Left ventricle myocardium superior (tissue), 1 donor: ENCODE data around the gene TMEM255B. TPM values are rescaled to one million over a fixed set of nuclear protein-coding genes. Genes with fewer than 3 reads are reported as not detected.

ENCODE experiments used
- ATAC-seq: fragments of 200-7000 bp; cut with Tn5 transposase; one replicate; pipeline ENCODE4 v1.9.1; 2020; ENCODE audit warnings: mild to moderate bottlenecking, moderate library complexity
- DNase-seq: peaks from one replicate; pipeline ENCODE4 v3.0.0-alpha.2; 2020
- intact Hi-C: fragments of 100-400 bp; cut with micrococcal nuclease; formaldehyde crosslinking; loops from one replicate; pipeline ENCODE4 v1.11.0; 2022
- total RNA-seq: library from RNA; stranded (reverse); fragmentation: NEBNext Ultra II Directional; extraction: Animal tissue kit (Norgen Biotek cat#: 25700); gene quantifications from one replicate; pipeline ENCODE4 v1.2.1, GENCODE V29; 2021
- donor health status: DM: no; HTN: yes; CAD: no; lungs with severe emphysema.

TMEM255B gene
- total RNA-seq, 1 donor from 2014 or later: 12.1 TPM

DNA sequence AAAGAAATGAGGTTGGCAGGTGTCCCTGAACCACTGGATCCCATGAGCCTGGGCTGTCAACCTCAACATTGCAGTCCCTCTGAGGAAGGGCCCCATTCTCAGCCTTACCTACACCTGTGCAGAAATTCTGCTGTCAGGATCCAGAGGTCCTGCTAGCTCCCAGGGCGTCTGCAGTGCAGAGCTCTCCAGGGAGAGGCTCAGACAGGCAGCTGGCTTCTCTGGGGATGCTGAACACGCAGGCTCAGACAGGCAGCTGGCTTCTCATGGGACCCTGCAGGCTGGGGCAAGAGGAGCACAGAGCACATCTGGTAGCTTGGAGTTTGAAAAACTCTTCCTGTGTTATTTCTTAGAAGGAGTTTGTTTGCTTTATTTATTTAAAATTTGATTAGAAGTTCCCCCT is 50.9 kb downstream of the TMEM255B start:
- intact Hi-C loops: no loop called here
- DNase-seq (no peak), ATAC-seq (no peak)

GRCh38 chr13:113810640-113811039 is 51.6 kb downstream of the TMEM255B start:
- intact Hi-C loops: no loop called here
- DNase-seq (no peak), ATAC-seq (no peak)

GRCh38 chr13:113811081-113811928 is 52.3 kb downstream of the TMEM255B start:
- DNase-seq (no peak), ATAC-seq (no peak)
- intact Hi-C loops: no loop called here

DNA sequence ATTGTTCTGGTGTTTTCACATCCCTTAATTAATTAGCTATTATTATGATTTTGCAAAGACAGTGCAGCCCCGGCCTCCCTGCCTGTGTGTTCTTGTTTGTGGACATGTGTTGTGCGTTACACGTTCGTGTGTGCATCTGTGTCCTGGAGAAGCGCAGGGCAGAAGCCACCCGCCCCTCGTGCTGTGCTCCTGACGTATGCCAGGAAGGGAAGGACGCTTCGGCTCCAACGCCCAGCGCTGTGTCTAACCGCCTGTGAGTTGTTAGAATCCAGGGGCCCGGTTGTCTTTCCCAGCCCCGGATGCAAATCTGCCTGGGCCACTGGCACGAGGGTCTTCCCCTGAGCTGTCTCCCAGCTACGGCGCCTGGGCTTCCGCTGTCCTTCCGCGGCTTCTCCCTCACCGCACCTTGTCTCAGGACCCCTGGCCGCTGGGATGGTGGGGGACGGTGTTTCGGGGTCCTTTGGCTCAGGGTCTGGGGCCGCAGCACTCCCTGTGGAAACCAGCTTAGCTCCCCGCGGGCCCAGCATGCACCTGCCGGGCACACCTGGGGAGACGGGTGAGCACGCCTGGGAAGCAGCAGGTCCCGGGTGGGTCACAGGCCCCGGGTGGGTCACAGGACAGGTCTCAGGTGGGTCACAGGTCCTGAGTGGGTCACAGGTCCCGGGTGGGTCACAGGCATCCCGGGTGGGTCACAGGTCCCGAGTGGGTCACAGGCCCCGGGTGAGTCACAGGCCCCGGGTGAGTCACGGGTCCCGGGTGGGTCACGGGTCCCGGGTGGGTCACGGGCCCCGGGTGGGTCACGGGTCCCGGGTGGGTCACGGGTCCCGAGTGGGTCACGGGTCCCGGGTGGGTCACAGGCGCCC is 53.4 kb downstream of the TMEM255B start:
- DNase-seq (no peak), ATAC-seq (no peak)
- intact Hi-C loops: no loop called here

GRCh38 chr13:113813070-113813748 is 54.2 kb downstream of the TMEM255B start:
- intact Hi-C loops: no loop called here
- DNase-seq (no peak), ATAC-seq (no peak)

DNA sequence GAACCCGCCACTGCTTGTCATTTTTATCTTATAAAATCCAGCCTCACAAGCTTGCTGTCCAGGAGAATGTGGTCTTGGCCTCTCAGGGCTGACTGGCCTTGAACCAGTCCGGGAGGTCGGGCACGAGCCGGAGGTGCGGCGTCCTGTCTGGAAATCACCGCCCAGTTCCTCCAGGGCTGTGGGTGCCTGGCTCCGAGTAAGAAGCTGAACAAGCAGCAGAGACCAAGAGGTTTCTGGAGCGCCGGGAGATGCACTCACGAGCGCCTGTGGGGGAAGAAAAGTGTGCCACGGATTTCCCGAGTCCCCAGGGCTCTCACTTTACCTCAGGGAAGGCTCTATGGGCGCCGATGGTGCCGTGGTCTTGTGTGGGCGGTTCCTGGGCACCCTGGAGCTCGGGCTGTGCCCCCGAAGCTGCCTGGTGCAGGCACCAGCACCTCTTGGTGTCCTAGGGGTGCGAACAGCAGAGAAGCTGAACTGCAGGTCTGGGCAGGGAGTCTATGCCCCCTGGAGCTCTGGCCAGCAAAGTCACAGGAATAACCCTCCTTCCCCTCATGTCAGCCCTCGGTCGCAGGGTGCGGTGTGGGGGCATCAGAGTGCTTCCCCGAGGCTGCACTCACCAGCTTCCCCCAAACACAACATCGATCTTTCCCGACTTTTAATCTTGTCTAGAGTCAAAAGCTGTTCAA is 54.9 kb downstream of the TMEM255B start:
- intact Hi-C loops: no loop called here
- ATAC-seq (no peak), DNase-seq (no peak)

GRCh38 chr13:113814435-113814821 is 55.4 kb downstream of the TMEM255B start:
- ATAC-seq (no peak), DNase-seq (no peak)
- intact Hi-C loops: no loop called here

DNA sequence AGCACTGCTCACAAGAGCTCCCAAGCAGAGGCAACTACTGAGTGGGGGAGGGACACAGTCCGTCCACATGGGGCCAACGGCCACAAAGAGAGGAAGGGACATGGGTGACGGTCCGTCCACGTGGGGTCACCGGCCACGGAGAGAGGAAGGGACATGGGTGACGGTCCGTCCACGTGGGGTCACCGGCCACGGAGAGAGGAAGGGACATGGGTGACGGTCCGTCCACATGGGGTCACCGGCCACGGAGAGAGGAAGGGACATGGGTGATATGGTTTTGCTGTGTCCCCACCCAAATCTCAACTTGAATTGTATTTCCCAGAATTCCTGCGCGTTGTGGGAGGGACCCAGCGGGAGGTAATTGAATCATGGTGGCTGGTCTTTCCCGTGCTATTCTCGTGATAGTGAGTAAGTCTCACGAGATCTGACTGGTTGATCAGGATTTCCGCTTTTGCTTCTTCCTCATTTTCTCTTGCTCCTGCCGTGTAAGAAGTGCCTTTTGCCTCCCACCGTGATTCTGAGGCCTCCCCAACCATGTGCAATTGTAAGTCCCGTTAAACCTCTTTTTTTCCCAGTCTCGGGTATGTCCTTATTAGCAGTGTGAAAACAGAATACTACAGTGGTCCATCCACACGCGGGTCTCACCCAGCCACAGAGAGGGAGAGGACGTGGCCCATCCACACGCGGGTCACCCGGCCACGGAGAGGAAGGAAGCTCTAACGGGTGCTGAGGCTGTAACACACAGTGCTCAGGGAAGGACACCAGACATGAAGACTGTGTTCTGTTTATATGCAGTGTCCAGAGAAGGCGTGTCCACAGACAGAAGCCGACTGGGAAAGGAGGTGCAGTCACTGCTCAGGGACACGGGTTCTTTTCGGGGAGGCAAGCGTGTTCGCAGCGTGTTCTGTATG is 56.4 kb downstream of the TMEM255B start:
- ATAC-seq (no peak), DNase-seq (no peak)

DNA sequence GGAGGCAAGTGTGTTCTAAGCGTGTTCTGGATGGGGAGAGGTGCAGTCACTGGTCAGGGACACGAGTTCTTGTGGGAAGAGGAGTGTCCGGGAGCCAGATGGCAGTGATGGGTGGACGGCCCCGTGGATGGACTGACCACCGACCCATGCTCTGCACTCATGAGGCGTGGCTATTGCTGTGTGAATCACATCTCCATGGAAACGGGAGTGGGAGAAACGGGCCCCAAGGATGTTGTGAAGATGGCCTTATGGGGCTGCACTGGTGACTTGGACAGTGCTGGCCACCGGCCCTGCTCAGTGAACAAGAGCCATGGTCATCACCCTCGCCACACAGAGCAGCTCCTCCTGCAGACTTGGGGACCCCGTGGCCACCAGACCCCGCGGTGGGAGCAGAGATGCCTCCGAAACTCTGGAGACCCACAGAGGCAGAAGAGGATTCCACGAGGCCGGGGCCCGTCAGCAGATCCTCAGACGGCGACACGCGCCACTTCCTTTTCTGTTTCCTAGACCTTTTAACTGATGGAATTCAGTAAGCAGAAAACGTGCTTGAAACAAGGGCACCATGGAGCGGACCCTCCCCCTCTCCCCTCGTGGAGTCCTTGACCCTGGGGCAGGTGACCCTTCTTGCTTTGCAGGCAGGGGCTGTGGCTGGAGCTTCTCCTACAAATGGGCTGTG is 57.4 kb downstream of the TMEM255B start:
- intact Hi-C loops: no loop called here
- DNase-seq (no peak), ATAC-seq (no peak)

More for the DNA sequence above, 56.4 kb downstream of the TMEM255B start:
- intact Hi-C loops: no loop called here

DNA sequence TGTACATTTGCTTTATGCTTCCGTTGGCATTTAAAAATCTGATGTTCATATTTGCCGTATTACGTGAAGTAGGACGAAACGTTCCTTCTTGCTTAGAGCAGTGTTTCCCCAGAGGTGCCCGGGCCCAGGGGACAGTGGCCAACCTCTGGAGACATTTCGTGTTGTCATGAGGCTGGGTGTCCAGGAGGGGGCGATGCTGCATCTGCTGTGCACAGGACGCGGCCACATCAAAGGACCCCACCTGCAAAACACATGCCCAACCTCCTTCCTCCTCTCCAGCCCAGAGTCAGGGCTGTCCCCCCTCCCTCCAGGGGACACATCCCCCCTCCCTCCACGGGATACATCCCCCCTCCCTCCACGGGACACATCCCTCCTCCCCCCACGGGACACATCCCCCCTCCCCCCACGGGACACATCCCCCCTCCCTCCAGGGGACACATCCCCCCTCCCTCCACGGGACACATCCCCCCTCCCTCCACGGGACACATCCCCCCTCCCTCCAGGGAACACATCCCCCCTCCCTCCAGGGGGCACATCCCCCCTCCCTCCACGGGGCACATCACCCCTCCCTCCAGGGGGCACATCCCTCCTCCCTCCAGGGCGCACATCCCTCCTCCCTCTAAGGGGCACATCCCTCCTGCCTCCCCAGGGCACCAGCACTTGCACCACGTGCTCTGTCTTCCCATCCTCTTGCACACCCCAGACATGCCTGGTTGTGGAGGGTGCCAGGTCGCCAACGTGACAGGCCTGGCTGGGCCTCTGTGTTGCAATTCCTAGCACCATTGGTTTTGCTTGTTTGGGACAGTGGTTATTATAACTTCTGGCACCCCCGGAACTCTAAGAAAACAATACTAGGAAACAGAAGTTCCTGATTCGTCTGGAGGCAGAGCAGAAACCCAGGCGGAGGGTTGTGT is 58.2 kb downstream of the TMEM255B start:
- intact Hi-C loops: no loop called here
- ATAC-seq: peak; percentile 52
- peak; percentile 92 for DNase-seq

DNA sequence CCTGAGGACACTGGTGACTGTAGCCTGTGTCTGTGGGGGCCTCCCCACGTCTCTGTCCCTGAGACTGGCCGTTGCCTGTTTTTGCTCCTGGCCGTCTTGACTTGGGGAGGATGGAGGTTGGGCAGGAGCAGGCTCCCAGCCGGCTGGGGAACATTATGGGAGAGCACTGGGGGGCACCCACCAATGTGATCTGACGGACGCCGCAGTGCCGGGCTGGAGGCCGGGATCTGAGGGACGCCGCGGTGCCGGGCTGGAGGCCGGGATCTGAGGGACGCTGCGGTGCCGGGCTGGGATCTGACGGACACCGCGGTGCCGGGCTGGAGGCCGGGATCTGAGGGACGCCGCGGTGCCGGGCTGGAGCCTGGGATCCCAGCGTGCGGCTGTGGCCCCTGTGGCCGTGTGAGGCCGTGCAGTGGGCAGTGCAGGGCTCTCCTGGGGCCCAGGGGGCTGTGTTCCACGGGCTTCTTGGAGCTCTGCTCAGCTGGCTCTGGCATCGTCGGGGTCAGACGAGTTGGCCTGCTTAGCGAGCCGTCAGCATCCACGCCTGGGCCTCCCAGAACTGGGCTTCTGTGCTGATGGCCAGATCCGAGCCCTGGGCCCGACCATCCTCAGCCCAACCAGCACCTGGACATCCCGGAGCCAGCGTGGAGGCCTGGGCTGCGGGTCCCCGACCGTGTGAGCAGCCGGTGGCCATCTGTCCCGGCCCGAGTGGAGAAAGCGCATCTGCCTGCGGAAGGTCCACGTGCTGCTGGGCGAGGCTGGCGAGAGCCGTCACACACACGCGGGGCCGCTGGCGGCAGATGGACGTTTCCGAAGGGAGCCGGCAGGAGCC is 59.0 kb downstream of the TMEM255B start:
- DNase-seq (no peak), ATAC-seq (no peak)
- intact Hi-C loops: no loop called here

DNA sequence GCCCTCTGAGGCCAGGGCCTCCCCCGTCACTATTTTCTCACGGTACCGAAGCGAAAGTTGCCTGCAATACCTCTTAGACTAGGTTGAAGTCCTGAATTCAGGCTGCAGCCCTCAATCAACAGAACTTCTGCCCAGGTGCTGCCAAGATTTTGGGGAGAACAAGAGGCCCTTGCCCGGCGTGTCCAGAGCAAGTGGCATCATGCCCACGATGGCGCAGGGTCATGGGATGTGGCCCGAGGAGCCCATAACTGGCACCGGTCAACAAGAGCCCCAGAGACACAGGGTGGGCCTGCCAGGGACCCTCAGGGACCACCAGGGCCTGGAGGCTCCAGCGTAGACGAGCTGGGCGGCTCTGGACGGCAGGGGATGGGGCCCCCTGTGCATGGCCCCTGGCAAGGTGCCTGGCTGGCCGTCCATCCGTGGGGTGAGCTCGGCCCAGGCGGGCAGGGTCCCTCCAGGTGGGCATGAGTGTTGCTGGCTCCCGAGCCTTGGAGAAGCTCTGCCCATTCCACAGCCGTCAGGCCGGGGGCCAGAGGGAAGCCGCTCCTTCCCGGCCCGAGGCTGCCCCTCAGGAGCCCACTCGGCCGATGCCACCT is 59.8 kb downstream of the TMEM255B start:
- DNase-seq (no peak), ATAC-seq (no peak)
- intact Hi-C loops: no loop called here

DNA sequence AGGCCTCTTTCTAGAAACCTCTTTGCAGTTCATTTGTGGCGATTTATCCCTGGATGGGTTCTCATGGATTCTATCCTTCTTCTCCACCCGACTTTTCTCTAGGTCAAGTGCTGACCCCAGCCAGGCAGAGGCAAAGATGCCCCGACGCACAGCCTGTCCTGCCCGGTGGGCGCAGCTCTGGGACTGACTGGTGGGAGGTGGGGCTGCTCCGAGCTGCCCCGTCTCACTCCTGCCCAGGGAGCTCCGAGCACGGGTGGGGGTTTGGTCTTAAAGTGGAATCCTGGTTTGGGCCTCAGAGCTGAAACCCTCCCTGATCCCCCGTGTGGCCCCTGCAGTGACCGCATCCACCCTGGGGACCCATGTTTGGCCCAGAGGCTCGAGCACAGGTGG is 60.3 kb downstream of the TMEM255B start:
- ATAC-seq (no peak), DNase-seq (no peak)
- intact Hi-C loops: no loop called here

DNA sequence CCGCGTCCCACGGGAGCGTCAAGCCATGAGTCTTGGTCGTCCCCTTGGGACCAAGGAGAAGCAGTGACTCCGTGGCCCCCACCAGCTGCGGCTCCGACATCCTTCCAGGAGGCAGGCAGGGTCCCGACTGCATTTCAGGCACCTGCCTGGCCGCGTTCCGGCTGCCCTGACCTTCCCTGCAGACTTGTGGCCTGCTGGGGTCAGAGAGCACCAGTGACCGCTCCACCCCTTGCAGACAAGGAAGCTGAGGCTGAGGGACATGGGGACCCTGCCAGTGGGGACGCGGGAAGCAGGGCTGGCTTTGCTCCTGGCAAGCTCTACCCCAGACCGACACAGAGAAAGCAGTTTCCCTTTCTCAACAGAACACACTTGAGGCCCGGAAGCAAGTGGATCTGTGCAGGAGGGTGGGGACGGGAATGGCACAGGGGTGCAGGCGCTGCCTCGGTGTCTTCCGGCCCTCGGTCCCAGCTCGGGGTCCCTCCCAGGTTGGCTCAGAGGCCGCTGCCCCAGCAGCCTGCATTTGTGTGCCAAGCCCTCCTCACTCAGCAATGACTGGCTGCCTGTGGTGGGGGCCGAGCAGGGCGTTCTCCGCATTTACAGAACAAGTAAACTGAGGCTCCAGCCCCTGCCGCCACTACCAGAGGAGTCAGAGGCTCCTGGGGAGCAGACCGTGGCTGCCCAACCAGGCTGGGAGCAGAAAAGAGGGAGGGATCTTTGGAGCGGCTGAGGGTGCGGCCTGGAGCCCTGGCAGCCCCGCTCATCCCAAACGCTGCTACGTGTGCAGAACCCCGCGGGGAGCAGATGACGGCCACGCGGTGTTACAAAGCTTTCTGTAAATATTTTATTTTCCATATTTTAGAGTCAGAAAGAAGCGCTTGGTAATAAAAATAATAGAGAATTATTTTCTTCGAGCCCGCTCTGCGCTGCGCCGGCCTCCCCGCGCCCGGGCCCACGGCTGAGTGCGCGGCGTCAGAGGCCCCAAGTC is 61.0 kb downstream of the TMEM255B start:
- intact Hi-C loops: no loop called here
- DNase-seq (peak; percentile 31), ATAC-seq (no peak)
